ENCODE data around the gene TRPT1.

DNA sequence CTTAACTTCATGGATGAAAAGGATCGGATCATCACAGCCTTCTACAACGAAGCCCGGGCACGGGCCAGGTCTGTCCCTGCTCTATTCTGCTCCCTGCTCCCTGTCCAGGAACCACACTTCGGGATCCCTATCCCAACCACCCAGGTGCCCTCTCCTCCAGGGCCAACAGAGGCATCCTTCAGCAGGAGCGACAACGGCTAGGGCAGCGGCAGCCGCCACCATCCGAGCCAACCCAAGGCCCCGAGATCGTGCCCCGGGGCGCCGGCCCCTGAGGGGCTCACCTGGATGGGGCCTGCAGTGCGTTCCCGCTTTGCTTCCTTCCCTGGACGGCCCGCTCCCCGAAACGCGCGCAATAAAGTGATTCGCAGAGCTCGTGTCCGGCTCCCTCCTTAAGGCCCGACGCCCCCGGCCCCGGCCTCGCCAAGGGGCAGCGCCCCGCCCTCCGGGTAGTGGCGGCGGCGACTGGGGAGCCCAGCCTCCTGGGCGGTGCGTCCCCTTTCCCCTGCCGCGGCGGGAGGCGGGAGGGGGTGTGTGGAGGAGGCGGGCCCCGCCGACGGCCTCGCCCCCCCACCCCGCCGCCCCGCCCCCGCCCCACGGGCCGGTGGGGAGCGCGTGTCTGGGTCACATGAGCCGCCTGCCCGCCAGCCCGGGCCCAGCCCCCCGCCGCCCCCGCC is 8.1 kb upstream of the TRPT1 start, which contains the start of gene VEGFB:
- no peak for TF ChIP-seq GATA2 (IDR thresholded peaks at IDR 0.05; ENCODE audit: low read depth, low read length)
- no peak for TF ChIP-seq GATA3 (IDR thresholded peaks at IDR 0.05; ENCODE audit: low read depth, low read length)

Measured in SH-SY5Y (cell line).